Activated T-cell treated with anti-CD3 and anti-CD28 coated beads, Interleukin-2, amount 50 U/mL, for 72 hours (primary cell): Measurements from ENCODE around the gene SOX5. TPM values are rescaled to one million over a fixed set of nuclear protein-coding genes. Genes with fewer than 3 reads are reported as not detected.
"Not testable (repeated sequence)": the region's sequence is repeated elsewhere in the genome, so short reads cannot be mapped to it uniquely, and the experiment has no call there.

Experiments
- ATAC-seq, 2 donors: fragments of 150-1000 bp; cut with Tn5 transposase; replicated peaks in 1 of 2; 2 replicates each; pipeline ENCODE4 v1.10.0; 2021; ENCODE audit warnings: moderate library complexity in 2 of 2, mild to moderate bottlenecking in 1 of 2
- DNase-seq, 2 donors: peaks; one replicate each; pipeline ENCODE4 v3.0.0; 2021 to 2022; ENCODE audit warnings: mixed read lengths in 1 of 2
- H3K27ac Mint-ChIP-seq: one replicate; pipeline ENCODE4 v1.8.0; 2022; ENCODE audit warnings: mild to moderate bottlenecking, moderate library complexity, mixed read lengths
- H3K27me3 Mint-ChIP-seq: one replicate; pipeline ENCODE4 v1.8.0; 2022; ENCODE audit warnings: low read depth, mixed read lengths
- H3K36me3 Mint-ChIP-seq, 2 donors: one replicate each; pipeline ENCODE4 v1.8.0; 2022; ENCODE audit warnings: mixed read lengths in 2 of 2, mild to moderate bottlenecking in 1 of 2; ENCODE audit not compliant: insufficient read depth in 2 of 2
- H3K4me1 Mint-ChIP-seq: one replicate; pipeline ENCODE4 v1.8.0; 2022; ENCODE audit warnings: low read depth, mixed read lengths
- H3K4me3 Mint-ChIP-seq, 2 donors: one replicate each; pipeline ENCODE4 v1.8.0; 2022; ENCODE audit warnings: mild to moderate bottlenecking in 2 of 2, mixed read lengths in 2 of 2, moderate library complexity in 2 of 2
- H3K9me3 Mint-ChIP-seq, 2 donors: one replicate each; pipeline ENCODE4 v1.8.0; 2022; ENCODE audit warnings: mixed read lengths in 2 of 2
- total RNA-seq, 2 donors: library from RNA; stranded (reverse); gene quantifications; one replicate each; pipeline ENCODE4 v1.2.3, GENCODE V29; 2022

The SOX5 gene
- total RNA-seq, 2 donors from 2014 or later: 1.7 to 2.5 TPM

GRCh38 chr12:23854598-23854997 lies 94.9 kb downstream of the SOX5 start:
- Mint-ChIP-seq H3K4me1 (no peaks in the 10 kb centered on the region), H3K27me3 (no peaks in the 10 kb centered on the region), H3K36me3 (peaks cover 0 to 2% of the 10 kb centered on the region in 2 donors), H3K27ac (no peak overlapping the region), H3K4me3 (no peak overlapping the region), H3K9me3 (peaks cover 4% of the 10 kb centered on the region in 2 donors)
- DNase-seq (no peak), ATAC-seq (no peak)

DNA sequence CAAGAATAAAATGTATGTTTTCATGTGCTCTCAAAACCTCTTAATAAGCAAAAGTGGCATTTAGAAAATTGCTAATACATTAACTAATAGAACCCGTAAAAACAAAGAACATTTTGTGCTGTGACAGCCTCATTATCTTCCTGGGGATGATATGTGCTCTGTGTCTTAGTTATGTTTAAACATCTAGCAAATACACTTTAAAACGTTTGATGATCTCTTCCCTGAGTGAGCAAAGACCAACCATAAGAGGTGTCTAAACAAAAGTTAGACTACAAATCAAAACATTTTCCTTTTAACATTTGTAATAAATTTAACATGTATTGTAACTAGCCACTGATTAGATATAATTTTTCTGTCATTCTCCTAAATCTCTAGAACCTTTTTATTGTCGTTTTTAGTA lies 95.8 kb downstream of the SOX5 start:
- Mint-ChIP-seq H3K4me1 (no peaks in the 10 kb centered on the region), H3K4me3 (no peak overlapping the region), H3K36me3 (no peaks in the 10 kb centered on the region), H3K9me3 (peaks cover 0 to 2% of the 10 kb centered on the region in 2 donors), H3K27ac (no peak overlapping the region), H3K27me3 (no peaks in the 10 kb centered on the region)
- ATAC-seq (no peak), DNase-seq (no peak)

- Mint-ChIP-seq H3K27me3 (no peaks in the 10 kb centered on the region), H3K4me1 (no peaks in the 10 kb centered on the region), H3K4me3 (no peak overlapping the region), H3K27ac (no peak overlapping the region), H3K36me3 (no peaks in the 10 kb centered on the region), H3K9me3 (no peaks in the 10 kb centered on the region)
- DNase-seq (no peak), ATAC-seq (no peak)
Observed at GRCh38 chr12:23851602-23852001, 97.9 kb downstream of the SOX5 start.

- Mint-ChIP-seq H3K36me3 (no peaks in the 10 kb centered on the region), H3K4me3 (no peak overlapping the region), H3K4me1 (no peaks in the 10 kb centered on the region), H3K9me3 (peaks cover 0 to 1% of the 10 kb centered on the region in 2 donors), H3K27ac (no peak overlapping the region), H3K27me3 (no peaks in the 10 kb centered on the region)
- no peak for ATAC-seq
- no peak for DNase-seq
Observed at GRCh38 chr12:23847857-23848256, 101.6 kb downstream of the SOX5 start.

GRCh38 chr12:23843958-23844357 lies 105.5 kb downstream of the SOX5 start:
- DNase-seq: no peak
- no peak overlapping the region for H3K27ac Mint-ChIP-seq
- H3K36me3 Mint-ChIP-seq: no peaks in the 10 kb centered on the region
- H3K9me3 Mint-ChIP-seq: peaks cover 1 to 2% of the 10 kb centered on the region in 2 donors
- H3K4me3 Mint-ChIP-seq: no peak overlapping the region
- no peaks in the 10 kb centered on the region for H3K4me1 Mint-ChIP-seq
- H3K27me3 Mint-ChIP-seq: no peaks in the 10 kb centered on the region
- no peak for ATAC-seq

GRCh38 chr12:23834076-23834475 lies 115.4 kb downstream of the SOX5 start:
- H3K9me3 Mint-ChIP-seq: peaks cover 0 to 3% of the 10 kb centered on the region in 2 donors
- H3K4me3 Mint-ChIP-seq: no peak overlapping the region
- no peaks in the 10 kb centered on the region for H3K36me3 Mint-ChIP-seq
- no peaks in the 10 kb centered on the region for H3K4me1 Mint-ChIP-seq
- ATAC-seq (no peak), DNase-seq (no peak)
- no peak overlapping the region for H3K27ac Mint-ChIP-seq
- H3K27me3 Mint-ChIP-seq: no peaks in the 10 kb centered on the region

GRCh38 chr12:23831739-23832138 lies 117.7 kb downstream of the SOX5 start:
- DNase-seq (no peak), ATAC-seq (no peak)
- no peaks in the 10 kb centered on the region for H3K27me3 Mint-ChIP-seq
- H3K9me3 Mint-ChIP-seq: peaks cover 0 to 3% of the 10 kb centered on the region in 2 donors
- no peaks in the 10 kb centered on the region for H3K4me1 Mint-ChIP-seq
- no peak overlapping the region for H3K27ac Mint-ChIP-seq
- H3K36me3 Mint-ChIP-seq: no peaks in the 10 kb centered on the region
- H3K4me3 Mint-ChIP-seq: no peak overlapping the region

- Mint-ChIP-seq H3K9me3 (peaks cover 0 to 5% of the 10 kb centered on the region in 2 donors), H3K4me1 (no peaks in the 10 kb centered on the region), H3K27me3 (no peaks in the 10 kb centered on the region), H3K36me3 (no peaks in the 10 kb centered on the region), H3K27ac (no peak overlapping the region), H3K4me3 (no peak overlapping the region)
- DNase-seq (no peak), ATAC-seq (no peak)
Observed at GRCh38 chr12:23830210-23830609, 119.3 kb downstream of the SOX5 start.

DNA sequence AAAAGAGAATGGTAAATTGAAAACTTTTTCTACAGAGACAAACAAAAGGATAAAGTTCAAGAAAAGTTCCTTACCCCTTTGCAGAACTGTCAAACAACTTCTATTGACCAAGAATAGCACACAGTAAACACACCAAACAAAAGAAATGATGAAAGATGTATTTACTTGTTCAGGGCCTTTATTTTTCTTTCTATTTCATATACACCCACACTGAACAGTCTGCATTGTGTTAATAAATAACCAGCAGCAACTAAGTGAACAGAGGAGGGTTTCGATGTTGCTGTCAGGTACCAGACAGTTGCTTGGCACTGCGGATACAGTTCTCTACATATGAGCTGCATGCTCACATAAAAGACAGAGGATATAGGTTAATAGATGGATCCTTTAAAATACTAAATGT lies 122.1 kb downstream of the SOX5 start:
- ATAC-seq (no peak), DNase-seq (no peak)
- Mint-ChIP-seq H3K27ac (no peak overlapping the region), H3K36me3 (no peaks in the 10 kb centered on the region), H3K4me1 (no peaks in the 10 kb centered on the region), H3K27me3 (no peaks in the 10 kb centered on the region), H3K4me3 (no peak overlapping the region), H3K9me3 (peaks cover 0 to 5% of the 10 kb centered on the region in 2 donors)

DNA sequence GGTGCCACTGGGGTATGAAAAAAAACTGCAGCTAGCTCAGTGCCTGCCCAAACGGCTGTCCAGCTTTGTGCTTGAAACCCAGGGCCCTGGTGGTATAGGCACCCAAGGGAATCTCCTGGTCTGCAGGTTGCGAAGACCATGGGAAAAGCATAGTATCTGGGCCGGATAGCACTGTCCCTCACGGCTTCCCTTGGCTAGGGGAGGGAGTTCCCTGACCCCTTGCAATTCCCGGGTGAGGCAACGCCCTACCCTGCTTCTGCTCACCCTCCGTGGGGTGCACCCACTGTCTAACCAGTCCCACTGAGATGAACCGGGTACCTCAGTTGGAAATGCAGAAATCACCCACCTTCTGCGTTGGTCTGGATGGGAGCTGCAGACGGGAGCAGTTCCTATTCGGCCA lies 124.3 kb downstream of the SOX5 start:
- H3K4me3 Mint-ChIP-seq, ATAC-seq, H3K4me1 Mint-ChIP-seq, H3K9me3 Mint-ChIP-seq, H3K27ac Mint-ChIP-seq, H3K36me3 Mint-ChIP-seq, DNase-seq, H3K27me3 Mint-ChIP-seq: not testable (repeated sequence)

- Mint-ChIP-seq H3K4me3 (no peak overlapping the region), H3K27me3 (no peaks in the 10 kb centered on the region), H3K36me3 (no peaks in the 10 kb centered on the region), H3K9me3 (peaks cover 4 to 7% of the 10 kb centered on the region in 2 donors), H3K4me1 (no peaks in the 10 kb centered on the region), H3K27ac (no peak overlapping the region)
- no peak for ATAC-seq
- DNase-seq: no peak
Observed at GRCh38 chr12:23824358-23824757, 125.1 kb downstream of the SOX5 start.

- H3K27ac Mint-ChIP-seq, DNase-seq, H3K36me3 Mint-ChIP-seq, H3K27me3 Mint-ChIP-seq, H3K9me3 Mint-ChIP-seq, H3K4me3 Mint-ChIP-seq, ATAC-seq, H3K4me1 Mint-ChIP-seq: not testable (repeated sequence)
Observed at GRCh38 chr12:23822883-23823282, 126.6 kb downstream of the SOX5 start.

- DNase-seq (no peak), ATAC-seq (no peak)
- H3K4me3 Mint-ChIP-seq: no peak overlapping the region
- no peaks in the 10 kb centered on the region for H3K4me1 Mint-ChIP-seq
- H3K36me3 Mint-ChIP-seq: no peaks in the 10 kb centered on the region
- H3K9me3 Mint-ChIP-seq: peaks cover 3 to 7% of the 10 kb centered on the region in 2 donors
- no peaks in the 10 kb centered on the region for H3K27me3 Mint-ChIP-seq
- no peak overlapping the region for H3K27ac Mint-ChIP-seq
Observed at GRCh38 chr12:23817345-23817744, 132.1 kb downstream of the SOX5 start.

GRCh38 chr12:23816394-23816851 lies 133.0 kb downstream of the SOX5 start:
- Mint-ChIP-seq H3K4me3 (no peak overlapping the region), H3K27ac (no peak overlapping the region), H3K4me1 (no peaks in the 10 kb centered on the region)

More at GRCh38 chr12:23816394-23816851, 133.0 kb downstream of the SOX5 start:
- ATAC-seq (no peak), DNase-seq (no peak)
- Mint-ChIP-seq H3K9me3 (peaks cover 2 to 3% of the 10 kb centered on the region in 2 donors), H3K27me3 (no peaks in the 10 kb centered on the region), H3K36me3 (no peaks in the 10 kb centered on the region)
